HG03103 (cell line): ENCODE measurements around the gene RTP2.

Experiments
- ATAC-seq: cut with Tn5 transposase; IDR thresholded peaks from one replicate; pipeline ENCODE4 v1.9.1; 2021; ENCODE audit warnings: low read depth; ENCODE audit not compliant: unreplicated experiment

The RTP2 gene

GRCh38 chr3:187677604-187678003 is 24.8 kb downstream of the RTP2 start:
- ATAC-seq: no peak

GRCh38 chr3:187673012-187673411 is 29.3 kb downstream of the RTP2 start:
- ATAC-seq: no peak

GRCh38 chr3:187669675-187670504 is 32.5 kb downstream of the RTP2 start, which contains the start of gene SST:
Gene SST, minus strand, starts transcription at chr3:187670394. Its CDS starts 103 bp downstream, at chr3:187670291.
- no peak for ATAC-seq

GRCh38 chr3:187667526-187667925 is 34.8 kb downstream of the RTP2 start:
- no peak for ATAC-seq

- ATAC-seq: no peak
These were observed 36.5 kb downstream of the RTP2 start for GRCh38 chr3:187665764-187666402.

GRCh38 chr3:187665010-187665409 is 37.3 kb downstream of the RTP2 start:
- no peak for ATAC-seq

- ATAC-seq: no peak
These were observed 39.4 kb downstream of the RTP2 start for GRCh38 chr3:187662848-187663409.

GRCh38 chr3:187661267-187661666 is 41.1 kb downstream of the RTP2 start:
- ATAC-seq: no peak

GRCh38 chr3:187651282-187651681 is 51.1 kb downstream of the RTP2 start:
- no peak for ATAC-seq
